HG03025 (cell line): Measurements from ENCODE around the gene GTPBP8.

Experiments
- ATAC-seq: cut with Tn5 transposase; IDR thresholded peaks from one replicate; pipeline ENCODE4 v1.9.1; 2021; ENCODE audit warnings: mild to moderate bottlenecking, moderate library complexity; ENCODE audit not compliant: unreplicated experiment, low FRiP score

Gene GTPBP8

GRCh38 chr3:112990672-112991602 lies at the start of gene GTPBP8:
Gene GTPBP8 (plus strand): TSS chr3:112990984. CDS start chr3:112991000, 16 bp downstream.
- peak; percentile 96 for ATAC-seq

- no peak for ATAC-seq
Observed at GRCh38 chr3:112948346-112948838, 42.4 kb upstream of the GTPBP8 start.

GRCh38 chr3:112956351-112956750 lies 34.4 kb upstream of the GTPBP8 start:
- ATAC-seq, result no peak

GRCh38 chr3:112958811-112959560 lies 31.8 kb upstream of the GTPBP8 start:
- no peak for ATAC-seq

GRCh38 chr3:112963683-112964082 lies 27.1 kb upstream of the GTPBP8 start:
- no peak for ATAC-seq

- no peak for ATAC-seq
Observed at GRCh38 chr3:112965656-112966055, 25.1 kb upstream of the GTPBP8 start.

- ATAC-seq, result no peak
Observed at GRCh38 chr3:112966633-112967032, 24.2 kb upstream of the GTPBP8 start.

GRCh38 chr3:112967425-112967824 lies 23.4 kb upstream of the GTPBP8 start:
- no peak for ATAC-seq

GRCh38 chr3:112967828-112968227 lies 23.0 kb upstream of the GTPBP8 start:
- no peak for ATAC-seq

GRCh38 chr3:112972158-112972557 lies 18.6 kb upstream of the GTPBP8 start:
- no peak for ATAC-seq

GRCh38 chr3:112973325-112974177 lies 17.2 kb upstream of the GTPBP8 start:
- peak; percentile 93 for ATAC-seq

- peak; percentile 25 for ATAC-seq
Observed at GRCh38 chr3:112974178-112974517, 16.6 kb upstream of the GTPBP8 start.

- ATAC-seq, result no peak
Observed at GRCh38 chr3:112974894-112975293, 15.9 kb upstream of the GTPBP8 start, which contains the start of gene CD200R1. Gene CD200R1 (minus strand): TSS chr3:112975103. CDS start chr3:112974857, 246 bp downstream.

- no peak for ATAC-seq
Observed at GRCh38 chr3:112976001-112976400, 14.8 kb upstream of the GTPBP8 start.

GRCh38 chr3:112976953-112977352 lies 13.8 kb upstream of the GTPBP8 start:
- no peak for ATAC-seq

- ATAC-seq, result no peak
Observed at GRCh38 chr3:112979244-112979832, 11.4 kb upstream of the GTPBP8 start.

GRCh38 chr3:112980080-112980479 lies 10.7 kb upstream of the GTPBP8 start:
- ATAC-seq, result no peak

- no peak for ATAC-seq
Observed at GRCh38 chr3:112982710-112983109, 8.1 kb upstream of the GTPBP8 start.

GRCh38 chr3:112984485-112984884 lies 6.3 kb upstream of the GTPBP8 start:
- ATAC-seq, result no peak
